Measurements from ENCODE around the gene STK33. TPM values are rescaled to one million over a fixed set of nuclear protein-coding genes. Genes with fewer than 3 reads are reported as not detected.

The STK33 gene
- total RNA-seq, 1 experiment from 2014 or later = 19.5 TPM

- Histone ChIP-seq H3K23ac (ENCODE audit: insufficient read length, low read depth, low read length) (no peak overlapping the region), H2BK20ac (ENCODE audit: low read depth, low read length, poor library complexity, severe bottlenecking) (no peak overlapping the region), H2BK120ac (ENCODE audit: low read depth, low read length, poor library complexity, severe bottlenecking) (no peak overlapping the region), H3K14ac (ENCODE audit: insufficient read depth, low read length) (no peak overlapping the region), H3K79me1 (ENCODE audit: insufficient read depth, low read depth, low read length, poor library complexity, severe bottlenecking) (no peaks in the 10 kb centered on the region), H3K27ac (ENCODE audit: insufficient read length, low read depth, low read length) (no peak overlapping the region), H2BK15ac (ENCODE audit: low read depth, low read length) (no peak overlapping the region), H4K8ac (replicated peaks; ENCODE audit: insufficient read length, low read depth, low read length) (no peak overlapping the region), H4K5ac (ENCODE audit: insufficient read length, low read depth, low read length) (no peak overlapping the region), H3K27me3 (ENCODE audit: insufficient read depth, low read length) (no peaks in the 10 kb centered on the region), H2BK5ac (ENCODE audit: insufficient read length, low read length) (no peak overlapping the region), H3K4me1 (ENCODE audit: insufficient read depth, low read length) (no peaks in the 10 kb centered on the region; the same call in 1 of the 2 replicates), H3K9ac (ENCODE audit: extremely low read depth, insufficient read length, low read length) (no peak overlapping the region), H3K9me3 (ENCODE audit: control insufficient read depth, low read depth, low read length) (no peaks in the 10 kb centered on the region), H4K20me1 (ENCODE audit: control insufficient read depth, insufficient read depth, insufficient read length) (no peaks in the 10 kb centered on the region), H3K4me2 (ENCODE audit: insufficient read depth, insufficient read length, low read length) (no peak overlapping the region), H4K91ac (ENCODE audit: insufficient read length, low read depth, low read length) (no peak overlapping the region), H3K4ac (ENCODE audit: low read depth, low read length) (no peak overlapping the region), H3T11ph (ENCODE audit: low read length) (no peak overlapping the region), H3K56ac (ENCODE audit: insufficient read length, low read depth, low read length) (no peak overlapping the region), H2BK12ac (ENCODE audit: insufficient read length, low read depth, low read length) (no peak overlapping the region), H3K18ac (ENCODE audit: insufficient read length, low read depth, low read length) (no peak overlapping the region), H3K79me2 (ENCODE audit: insufficient read depth, low read length) (no peaks in the 10 kb centered on the region), H2AFZ (ENCODE audit: low read length) (no peak overlapping the region), H2AK5ac (ENCODE audit: insufficient read length, low read length) (no peak overlapping the region), H3K23me2 (ENCODE audit: insufficient read length, low read depth, low read length, poor library complexity, severe bottlenecking) (no peaks in the 10 kb centered on the region)
- H3K9me3 Mint-ChIP-seq = no peaks in the 10 kb centered on the region
- no peak for TF ChIP-seq CTCF (conservative IDR thresholded peaks at IDR 0.05)
- no peaks in the 10 kb centered on the region for H3K27me3 Mint-ChIP-seq (ENCODE audit: low read depth)
- H3K4me3 Mint-ChIP-seq = no peak overlapping the region
- H3K27ac Mint-ChIP-seq = no peak overlapping the region
- peaks cover 5 to 9% of the 10 kb centered on the region in 2 experiments for H3K4me1 Mint-ChIP-seq
- no peak for DNase-seq
- H3K36me3 Mint-ChIP-seq (ENCODE audit: insufficient read depth in 1 of 3, low read depth in 3 of 3) = no peaks in the 10 kb centered on the region
- no CpG with 5 or more reads among the region's 13 CpGs for WGBS (ENCODE audit: extremely low coverage, insufficient read length, low lambda C conversion rate)
Observed at GRCh38 chr11:8381871-8382396, 212.1 kb downstream of the STK33 start.

Measured in H9 (cell line).